Activated CD8-positive, alpha-beta memory T cell treated with anti-CD3 and anti-CD28 coated beads for 36 hours (primary cell): ENCODE measurements around the gene CYB5B. TPM values are rescaled to one million over a fixed set of nuclear protein-coding genes. Genes with fewer than 3 reads are reported as not detected.

Source experiments
- CTCF ChIA-PET: fragments of 350-600 bp; sonication (Branson Sonifier 250); formaldehyde crosslinking; loops from one replicate; lab custom pipeline; 2021; ENCODE audit warnings: antibody characterized with exemption; lab: Charles Lee
- POLR2A ChIA-PET: fragments of 350-600 bp; sonication (Branson Sonifier 250); formaldehyde crosslinking; loops from one replicate; lab custom pipeline; 2021; ENCODE audit warnings: antibody characterized with exemption; lab: Charles Lee
- total RNA-seq, 2 experiments: library from RNA; stranded (reverse); gene quantifications; one replicate each; pipeline ENCODE4 v1.2.3, GENCODE V29; 2021

CYB5B gene
- total RNA-seq, 2 experiments from 2014 or later = 168 to 170 TPM

DNA sequence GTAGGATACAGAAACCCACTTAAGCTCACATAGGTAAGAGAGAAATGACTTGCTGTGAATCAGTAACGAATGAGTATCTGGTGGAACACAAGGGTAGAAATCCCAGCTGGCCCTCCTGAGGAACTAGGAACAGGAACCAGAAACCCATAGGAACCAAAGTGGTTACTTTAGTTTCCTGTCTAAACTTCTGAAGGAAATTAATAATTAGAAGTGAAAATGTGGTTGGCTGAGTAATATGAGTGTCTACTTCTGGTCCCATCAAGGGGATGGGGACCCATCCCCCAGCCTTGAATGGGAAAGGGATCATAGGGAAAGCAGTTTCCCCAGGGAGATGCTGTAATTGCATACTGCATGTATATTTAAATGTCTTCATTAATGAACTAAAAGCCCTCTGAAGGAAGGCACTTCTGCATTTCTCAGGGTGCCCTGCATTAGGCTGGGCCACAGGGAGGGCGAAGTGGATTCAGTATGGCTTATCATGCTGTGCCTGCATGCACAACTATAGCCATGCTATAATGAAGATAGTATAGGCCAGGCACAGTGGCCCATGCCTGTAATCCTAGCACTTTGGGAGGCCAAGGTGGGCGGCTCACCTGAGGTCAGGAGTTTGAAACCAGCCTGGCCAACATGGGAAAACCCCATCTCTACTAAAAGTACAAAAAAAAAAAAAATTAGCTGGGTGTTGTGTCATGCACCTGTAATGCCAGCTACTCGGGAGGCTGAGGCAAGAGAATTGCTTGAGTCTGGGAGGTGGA, 45.6 kb downstream of the CYB5B start:
- POLR2A ChIA-PET = interaction anchor here (0.7 to 1.3 kb wide), 2 partner anchors 40 to 94 kb away, joined by 4 read pairs; no protein-coding TSS in a partner anchor
- CTCF ChIA-PET = interaction anchor here (0.7 to 1.0 kb wide), 4 partner anchors 12 to 628 kb away, joined by 3 read pairs; no protein-coding TSS in a partner anchor

GRCh38 chr16:69471121-69471520, 46.7 kb downstream of the CYB5B start:
- CTCF ChIA-PET = interaction anchor here (0.7 kb wide), 1 partner anchor 57 kb away, joined by 4 read pairs; no protein-coding TSS in a partner anchor
- POLR2A ChIA-PET = no interaction called here

- ChIA-PET POLR2A (no interaction called here), CTCF (no interaction called here)
Measured at GRCh38 chr16:69474408-69474807, 50.0 kb downstream of the CYB5B start.

GRCh38 chr16:69476920-69477443, 52.6 kb downstream of the CYB5B start:
- CTCF ChIA-PET = no interaction called here
- POLR2A ChIA-PET = no interaction called here

GRCh38 chr16:69477546-69477945, 53.1 kb downstream of the CYB5B start:
- ChIA-PET CTCF (no interaction called here), POLR2A (no interaction called here)

- CTCF ChIA-PET = no interaction called here
- POLR2A ChIA-PET = no interaction called here
Measured at GRCh38 chr16:69478685-69479084, 54.3 kb downstream of the CYB5B start.

DNA sequence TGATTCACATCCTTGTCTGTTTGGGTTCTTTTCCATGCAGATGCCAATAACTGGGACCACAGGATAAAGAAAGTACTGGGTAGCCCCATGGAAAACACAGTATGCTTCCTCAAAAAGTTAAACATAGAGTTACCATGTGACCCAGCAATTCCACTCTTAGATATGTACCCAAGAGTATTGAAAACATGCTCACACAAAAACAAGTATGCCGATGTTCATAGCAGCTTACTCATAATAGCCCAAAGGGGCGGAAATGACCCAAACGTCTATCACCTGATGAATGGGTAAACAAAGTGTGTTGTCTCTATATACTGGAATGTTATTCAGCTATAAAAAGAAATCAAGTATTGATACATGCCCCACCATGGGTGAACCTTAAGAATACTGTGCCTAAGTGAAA, 55.4 kb downstream of the CYB5B start:
- ChIA-PET CTCF (no interaction called here), POLR2A (no interaction called here)

DNA sequence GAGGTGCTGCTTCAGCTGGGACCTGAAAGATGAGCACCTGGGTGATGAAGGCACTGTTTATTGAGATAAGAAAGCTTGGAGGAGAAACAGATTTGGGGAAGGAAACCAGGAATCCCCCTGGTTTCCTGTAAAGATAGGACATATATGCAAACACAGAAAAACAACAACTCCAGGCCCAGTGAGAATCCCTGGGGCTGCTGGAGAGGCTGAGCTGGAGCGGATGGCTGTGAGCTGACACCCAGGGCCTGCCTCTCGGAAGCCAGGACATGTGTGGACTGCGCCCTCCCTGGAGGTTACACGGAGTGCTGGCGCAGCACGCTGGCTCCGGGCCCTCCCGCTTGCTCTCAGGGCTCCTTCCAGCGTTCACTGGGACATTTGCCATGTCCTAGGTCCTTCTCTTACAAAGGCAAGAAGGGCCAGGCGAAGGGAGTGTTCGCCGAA, 57.5 kb downstream of the CYB5B start:
- ChIA-PET POLR2A (no interaction called here), CTCF (no interaction called here)

- CTCF ChIA-PET = no interaction called here
- POLR2A ChIA-PET = no interaction called here
Measured at GRCh38 chr16:69482410-69482991, 58.1 kb downstream of the CYB5B start.

DNA sequence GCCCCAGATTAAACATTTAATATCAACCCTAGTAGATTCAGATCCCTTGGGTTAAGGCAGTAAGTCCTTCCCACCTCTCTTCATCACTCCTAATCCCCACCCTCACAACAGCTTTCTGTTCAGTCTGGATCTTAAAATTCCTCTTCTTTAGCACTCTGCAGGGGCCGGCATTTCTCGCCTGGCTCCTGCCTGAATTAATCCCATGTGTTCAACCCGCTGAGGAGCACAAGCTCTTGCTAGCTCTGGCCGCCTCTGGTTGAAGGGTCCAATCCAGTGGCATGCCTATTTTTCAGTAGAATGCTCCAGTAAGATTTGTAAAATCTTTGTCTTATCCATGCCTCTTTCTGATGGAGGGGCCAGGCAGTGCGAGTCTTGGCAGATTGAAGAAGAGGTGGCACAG, 59.2 kb downstream of the CYB5B start:
- POLR2A ChIA-PET = no interaction called here

DNA sequence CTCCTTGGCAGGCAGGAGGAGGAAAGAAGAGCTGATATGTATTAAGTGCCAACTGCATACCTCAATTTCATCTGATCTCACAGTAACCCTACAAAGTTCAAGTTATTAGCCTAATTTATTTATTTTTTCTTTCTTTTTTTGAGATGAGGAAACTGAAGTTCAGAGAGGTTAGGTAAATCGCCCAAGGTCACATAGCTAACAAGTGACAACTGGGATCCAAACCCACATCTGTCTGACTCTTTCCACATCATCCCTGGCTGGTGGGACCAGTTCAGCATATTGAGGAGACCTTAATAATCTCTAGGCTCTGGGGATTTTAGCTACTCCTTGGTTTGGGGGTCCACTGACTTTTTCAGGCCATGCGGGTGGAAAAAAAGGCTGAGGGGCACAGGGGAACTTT, 60.9 kb downstream of the CYB5B start:
- CTCF ChIA-PET = no interaction called here
- POLR2A ChIA-PET = no interaction called here

More for the DNA sequence above, 59.2 kb downstream of the CYB5B start:
- CTCF ChIA-PET = no interaction called here

DNA sequence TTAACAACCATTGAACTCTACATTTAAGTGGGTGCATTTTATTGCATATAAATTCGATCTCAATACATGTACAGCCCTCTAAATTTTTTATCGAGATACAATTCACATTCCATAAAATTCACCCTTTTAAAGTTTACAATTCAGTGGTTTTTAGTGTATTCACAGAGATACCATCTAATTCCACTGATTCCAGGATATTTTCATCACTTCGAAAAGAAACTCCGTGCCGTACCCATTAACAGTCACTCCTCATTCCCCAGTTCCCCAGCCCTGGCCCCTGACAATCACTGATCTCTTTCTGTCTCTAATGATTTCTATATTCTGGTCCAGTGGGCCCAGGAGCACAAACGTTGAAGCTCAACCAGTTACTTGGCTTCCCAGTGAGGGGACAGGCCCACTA, 61.4 kb downstream of the CYB5B start:
- ChIA-PET POLR2A (no interaction called here), CTCF (no interaction called here)

DNA sequence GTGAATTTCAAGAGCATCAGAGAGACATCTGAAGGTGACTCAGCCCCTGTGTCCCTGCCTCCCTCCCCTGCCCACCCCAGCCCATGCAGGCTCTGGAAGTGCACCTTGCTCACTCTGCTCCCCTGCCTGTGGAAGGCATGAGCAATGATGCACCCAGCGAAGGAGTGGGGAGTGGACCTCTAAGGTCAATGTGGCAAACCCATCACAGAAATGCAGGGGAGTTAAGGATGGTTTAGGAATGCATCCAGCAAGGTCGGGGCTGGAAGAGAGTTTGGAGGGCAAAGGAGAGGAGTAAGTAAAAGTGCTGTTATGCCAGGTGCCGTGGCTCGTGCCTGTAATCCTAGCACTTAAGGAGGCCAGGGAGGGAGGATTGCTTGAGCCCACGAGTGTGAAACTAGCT, 61.9 kb downstream of the CYB5B start:
- CTCF ChIA-PET = no interaction called here
- POLR2A ChIA-PET = no interaction called here

GRCh38 chr16:69486724-69487123, 62.3 kb downstream of the CYB5B start:
- ChIA-PET CTCF (no interaction called here), POLR2A (no interaction called here)

DNA sequence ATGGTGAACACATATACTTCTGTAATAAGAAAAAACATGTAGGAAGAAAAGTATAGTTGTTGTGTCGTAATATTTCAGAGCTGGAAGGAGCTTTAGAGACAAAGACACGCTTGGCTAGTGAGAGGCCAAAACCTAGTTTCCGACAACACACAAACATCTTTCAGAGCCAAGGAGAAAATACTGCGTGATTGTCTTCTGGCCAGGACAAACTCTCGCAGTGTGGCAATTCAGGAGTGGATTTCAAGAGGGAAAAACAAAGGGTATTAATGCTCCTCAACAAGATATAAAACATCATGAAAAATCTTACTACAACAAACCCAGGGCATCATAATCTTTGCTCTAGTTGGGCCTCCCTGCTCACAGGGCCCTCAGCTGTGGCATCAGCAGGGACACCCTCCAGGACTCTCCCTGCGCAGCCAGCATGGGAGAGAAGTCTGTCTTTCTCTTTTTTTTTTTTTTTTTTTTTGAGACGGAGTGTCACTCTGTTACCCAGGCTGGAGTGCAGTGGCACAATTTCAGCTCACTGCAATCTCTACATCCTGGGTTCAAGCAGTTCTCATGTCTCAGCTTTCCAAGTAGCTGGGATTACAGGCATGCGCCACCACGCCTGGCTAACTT, 66.4 kb downstream of the CYB5B start:
- ChIA-PET CTCF (interaction anchor here (0.7 kb wide), 1 partner anchor 969 kb away, joined by 3 read pairs; no protein-coding TSS in a partner anchor), POLR2A (no interaction called here)

GRCh38 chr16:69494991-69495392, 70.6 kb downstream of the CYB5B start:
- POLR2A ChIA-PET = no interaction called here
- CTCF ChIA-PET = interaction anchor here (1.0 to 1.4 kb wide), 3 partner anchors 15 to 59 kb away, joined by 3 to 4 read pairs (median 4); no protein-coding TSS in a partner anchor

DNA sequence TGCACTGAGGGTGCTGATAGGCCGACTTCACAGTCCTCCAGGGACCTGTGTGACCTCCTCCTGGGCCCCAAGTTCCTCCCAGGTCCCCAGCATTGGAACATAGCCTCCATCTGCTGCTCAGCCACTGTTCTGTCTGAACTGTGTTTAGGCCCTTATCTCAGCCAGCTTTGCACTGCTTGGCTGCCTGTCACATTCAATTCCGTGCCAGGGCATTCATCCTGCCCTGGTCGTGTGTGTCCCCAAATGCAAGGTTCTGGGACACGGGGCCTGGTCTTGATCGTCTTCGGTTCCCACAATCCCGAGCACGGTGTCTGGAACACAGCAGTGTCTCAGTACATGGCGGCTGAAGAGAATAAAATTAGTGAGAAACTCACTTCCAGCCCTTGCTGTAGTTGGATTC, 71.4 kb downstream of the CYB5B start:
- CTCF ChIA-PET = interaction anchor here (1.4 kb wide), 1 partner anchor 14 kb away, joined by 4 read pairs; no protein-coding TSS in a partner anchor
- POLR2A ChIA-PET = no interaction called here

DNA sequence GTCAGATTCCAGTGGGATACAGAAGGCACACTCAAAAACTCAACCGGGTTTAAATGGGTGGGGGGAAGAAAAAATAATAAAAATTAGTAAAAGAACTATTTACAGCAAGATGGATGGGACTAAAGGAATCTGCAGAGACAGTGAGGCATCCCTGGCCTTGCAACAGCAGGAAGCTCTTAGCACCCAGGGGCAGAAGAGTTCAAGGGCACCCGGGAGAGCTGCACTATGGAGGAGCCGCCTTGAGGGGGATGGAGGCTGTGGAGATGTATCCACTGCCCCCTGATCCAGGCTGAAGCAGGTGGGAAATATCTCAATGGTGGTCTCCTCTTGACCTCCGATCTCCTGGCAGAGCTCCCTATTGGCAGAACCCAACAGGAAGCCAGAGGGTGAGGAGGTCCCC, 72.0 kb downstream of the CYB5B start:
- POLR2A ChIA-PET = no interaction called here
- CTCF ChIA-PET = interaction anchor here (1.1 to 1.4 kb wide), 2 partner anchors 13 to 23 kb away, joined by 3 to 4 read pairs; no protein-coding TSS in a partner anchor

GRCh38 chr16:69496896-69497295, 72.5 kb downstream of the CYB5B start:
- ChIA-PET CTCF (interaction anchor here (1.1 kb wide), 1 partner anchor 23 kb away, joined by 3 read pairs; no protein-coding TSS in a partner anchor), POLR2A (no interaction called here)
